Measurements from ENCODE around the gene BRSK2.

GRCh38 chr11:1456596-1457325, 67.0 kb downstream of the BRSK2 start:
- TF ChIP-seq CTCF (IDR thresholded peaks at IDR 0.05) (no peak), POLR2A (IDR thresholded peaks at IDR 0.05) (no peak)
